Fibroblast of gingiva (primary cell): ENCODE data around the gene FAM219B.
"Not testable (repeated sequence)": the region's sequence is repeated elsewhere in the genome, so short reads cannot be mapped to it uniquely, and the experiment has no call there.

Source experiments
- DNase-seq: peaks from one replicate; pipeline ENCODE4 v3.0.0-alpha.2; 2011; ENCODE audit warnings: low read depth

Gene FAM219B, protein sequence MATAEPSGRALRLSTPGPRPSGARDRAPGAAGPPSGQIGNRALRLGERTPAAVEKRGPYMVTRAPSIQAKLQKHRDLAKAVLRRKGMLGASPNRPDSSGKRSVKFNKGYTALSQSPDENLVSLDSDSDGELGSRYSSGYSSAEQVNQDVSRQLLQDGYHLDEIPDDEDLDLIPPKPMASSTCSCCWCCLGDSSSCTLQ

DNA sequence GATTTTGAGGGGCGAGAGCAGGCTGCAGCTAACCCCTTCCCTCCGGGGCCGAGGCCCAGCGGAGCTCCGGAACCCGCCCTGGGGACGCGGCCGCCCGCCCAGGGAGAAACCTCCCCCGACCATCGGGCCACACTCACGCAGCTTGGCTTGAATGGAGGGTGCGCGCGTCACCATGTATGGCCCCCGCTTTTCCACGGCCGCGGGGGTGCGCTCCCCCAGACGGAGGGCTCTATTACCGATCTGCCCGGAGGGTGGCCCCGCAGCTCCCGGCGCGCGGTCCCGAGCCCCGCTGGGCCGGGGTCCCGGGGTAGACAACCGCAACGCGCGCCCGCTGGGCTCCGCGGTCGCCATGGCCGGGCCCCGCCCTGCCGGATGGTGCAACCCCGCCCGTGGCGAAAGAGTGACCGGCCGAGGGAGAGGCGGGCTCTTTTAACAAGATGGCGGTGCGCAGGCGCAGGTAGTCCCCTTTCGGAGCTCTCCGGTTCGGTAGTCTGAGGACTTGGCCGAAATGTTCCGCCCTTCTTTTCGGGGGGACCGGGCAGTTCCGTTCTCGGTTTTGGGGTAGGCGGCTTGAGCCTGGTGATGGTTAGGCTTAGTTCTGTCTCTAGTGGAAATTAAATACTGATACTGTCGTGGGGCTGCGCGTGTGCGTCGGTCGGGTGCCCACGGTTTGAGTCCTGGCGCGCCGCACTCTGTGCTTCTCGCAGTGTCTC is at the start of gene FAM219B:
Gene FAM219B (minus strand): TSS at position 402 of the 713 bp plus-strand sequence. CDS start 51 bp downstream, at position 351.
- DNase-seq = peak; percentile 83

DNA sequence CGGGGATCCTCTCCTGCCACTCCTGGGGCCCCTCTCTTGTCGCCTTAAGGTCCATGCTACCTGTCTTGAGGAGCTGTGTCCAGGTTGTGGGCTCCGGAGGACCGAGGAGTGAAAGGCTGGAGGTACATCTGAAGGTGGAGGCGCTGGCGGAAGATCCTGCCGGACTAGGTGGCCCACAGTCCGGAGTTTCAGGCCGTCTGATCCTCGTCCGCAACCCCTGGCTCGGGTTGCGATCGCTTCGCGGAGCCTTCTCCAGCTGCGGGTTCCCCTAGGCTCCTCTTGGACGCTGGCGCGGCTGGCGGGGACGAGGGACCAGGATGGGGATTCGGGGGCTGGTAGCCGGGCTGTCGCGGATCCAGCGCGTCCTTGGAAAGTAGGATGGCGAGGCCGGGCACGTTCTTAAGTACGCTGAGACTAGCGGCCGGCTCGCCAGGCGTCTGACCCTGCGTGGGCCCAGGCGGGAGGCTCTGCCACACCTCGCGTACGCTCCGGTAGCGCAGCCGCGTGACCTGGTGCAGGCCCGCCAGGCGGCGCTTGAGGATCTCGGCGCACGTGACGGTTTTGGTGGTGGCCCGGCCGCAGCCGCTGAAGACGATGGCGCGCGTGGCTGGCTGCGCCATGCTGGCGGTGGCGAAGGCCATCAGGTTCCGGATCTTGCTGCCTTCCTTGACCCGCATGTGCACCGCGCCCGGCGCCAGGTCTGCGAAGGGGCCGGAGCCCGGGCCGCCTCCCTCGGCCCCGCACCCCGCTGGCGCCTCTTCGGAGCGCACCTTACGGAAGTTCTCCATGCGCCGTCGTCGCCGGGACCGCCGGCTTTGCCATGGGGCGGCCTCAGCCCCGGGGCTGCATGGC is 49.4 kb upstream of the FAM219B start:
- peak; percentile 75 for DNase-seq

DNA sequence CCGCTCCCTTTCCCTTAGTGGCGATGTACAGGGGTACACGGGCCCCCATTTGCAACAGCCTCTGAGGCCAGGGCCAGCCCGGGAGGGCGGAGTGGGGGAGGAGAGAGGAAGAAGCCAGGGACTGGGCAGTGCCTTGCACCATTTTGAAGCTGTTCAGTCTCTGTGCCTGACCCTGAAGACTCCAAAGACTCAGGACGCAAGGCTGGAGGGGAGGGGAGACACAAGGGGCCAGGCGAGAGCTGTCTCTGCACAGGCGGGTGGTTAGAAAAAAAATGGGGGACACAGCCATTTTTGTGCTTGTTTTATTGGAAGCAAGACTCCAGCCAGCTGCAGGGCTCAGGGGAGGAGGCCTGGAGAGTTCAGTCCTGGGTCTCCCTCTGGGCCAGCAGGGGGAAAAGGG is 48.4 kb upstream of the FAM219B start:
- DNase-seq = no peak

DNA sequence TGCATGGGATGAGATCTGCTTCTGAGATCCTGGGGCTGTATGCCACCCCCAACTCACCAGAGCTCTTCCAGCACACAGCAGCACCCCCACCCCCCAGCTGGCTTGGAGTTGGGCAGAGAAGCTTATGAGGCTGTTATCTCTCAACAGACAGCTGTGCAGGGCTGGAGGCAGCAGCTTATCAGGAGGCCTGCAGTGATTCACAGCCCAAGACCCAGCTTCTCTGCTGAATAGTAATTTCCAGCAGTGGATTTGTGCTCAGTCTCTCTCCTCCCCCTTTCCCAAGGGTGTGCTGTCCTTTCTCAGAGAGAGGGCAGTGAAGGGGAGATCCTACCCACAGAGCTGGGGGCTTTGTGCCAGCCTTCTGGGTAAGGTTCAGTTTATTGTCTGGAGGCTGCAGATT is 47.9 kb upstream of the FAM219B start:
- no peak for DNase-seq

DNA sequence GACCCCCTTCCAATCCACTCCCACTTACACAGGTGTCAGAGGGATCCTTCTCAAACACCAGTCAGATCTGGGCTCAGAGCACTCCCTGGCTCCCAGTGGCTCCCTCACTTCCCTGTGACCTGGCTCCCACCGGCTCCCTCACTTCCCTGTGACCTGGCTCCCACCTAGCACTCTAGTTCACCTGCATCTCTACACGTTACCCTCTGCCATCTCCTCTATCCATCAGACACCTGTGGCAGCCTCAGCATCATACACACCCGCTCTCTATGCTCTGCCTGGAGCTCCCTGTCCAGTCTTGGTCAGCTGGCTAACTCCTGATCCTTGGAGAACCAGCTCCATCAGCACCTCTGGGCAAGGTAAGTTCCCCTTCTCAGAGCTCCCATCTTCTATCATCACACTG is 44.4 kb upstream of the FAM219B start:
- no peak for DNase-seq

DNA sequence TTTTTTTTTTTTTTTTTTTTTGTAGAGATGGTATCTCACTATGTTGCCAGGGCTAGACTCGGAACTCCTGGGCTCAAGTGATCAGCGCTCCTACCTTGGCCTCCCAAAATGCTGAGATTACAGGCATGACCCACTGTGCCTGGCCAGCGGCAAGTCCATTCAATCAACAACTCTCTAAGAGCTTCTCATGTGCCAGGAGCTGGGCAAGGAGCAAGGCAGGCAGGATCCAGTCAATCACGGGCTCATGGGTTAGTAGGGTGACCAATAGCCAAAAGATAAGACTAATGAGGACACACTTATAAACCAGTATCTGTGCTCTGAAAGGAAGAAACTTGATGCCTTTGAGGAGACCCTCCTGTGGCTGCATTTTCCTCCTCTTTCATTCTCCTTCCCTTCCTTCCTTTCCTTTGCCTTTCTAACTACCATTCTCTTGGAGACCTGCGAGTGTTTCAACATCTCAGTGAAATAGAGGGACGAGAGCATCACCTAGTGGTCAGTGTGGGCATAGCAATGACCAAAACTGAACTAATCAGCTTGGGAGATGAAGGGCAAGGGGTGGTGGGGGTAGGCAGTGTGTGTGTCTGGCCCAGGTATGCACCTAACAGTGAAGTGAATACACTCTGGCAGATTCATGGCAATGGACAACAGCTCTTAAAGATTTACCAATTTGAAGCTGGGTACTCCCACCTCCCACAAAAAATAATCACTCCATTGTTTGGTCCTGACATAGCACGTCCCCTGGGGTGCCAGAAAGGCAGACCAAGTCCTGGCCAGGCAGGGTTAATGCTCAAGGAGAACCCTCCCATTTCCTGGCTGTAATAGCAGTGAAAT is 43.6 kb upstream of the FAM219B start:
- peak; percentile 49 for DNase-seq

DNA sequence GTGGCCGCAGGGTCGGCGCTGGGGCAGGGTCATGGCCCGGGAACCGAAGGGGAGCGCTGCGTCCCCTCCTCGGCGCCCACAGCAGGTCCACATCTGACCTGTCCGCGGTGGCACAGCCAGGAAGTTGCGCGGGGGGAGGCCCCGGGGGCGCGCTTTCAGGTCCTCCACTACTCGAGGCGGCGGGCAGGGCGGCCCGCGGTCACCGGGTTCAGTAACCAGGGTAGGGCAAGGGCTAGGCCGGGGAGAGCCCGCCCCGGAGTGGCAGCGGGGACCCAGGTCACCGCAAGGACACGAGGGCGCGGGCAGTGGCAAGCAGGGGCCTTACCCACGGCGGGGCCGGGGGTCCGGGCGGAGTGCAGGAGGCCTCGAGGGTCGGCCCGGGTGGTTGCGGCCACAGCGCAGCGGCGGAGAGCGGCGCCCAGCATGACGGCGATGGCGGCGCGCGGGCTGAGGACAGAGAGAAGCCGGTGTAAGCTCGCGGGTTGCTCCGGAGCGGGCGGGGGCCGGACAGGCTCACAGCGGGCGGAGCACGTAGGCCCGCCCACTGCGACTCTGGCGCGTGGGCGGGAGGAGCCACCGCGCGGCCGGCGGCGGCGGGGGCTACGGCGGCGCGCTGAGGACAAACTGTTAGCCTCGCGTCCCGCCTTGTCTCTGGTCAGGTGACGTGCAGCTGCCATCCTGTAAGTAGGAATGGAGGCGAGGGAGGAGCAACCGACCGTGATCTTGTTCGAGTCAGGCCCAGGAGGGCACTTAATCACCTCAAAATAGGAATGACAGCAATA is 31.1 kb upstream of the FAM219B start, which contains the start of gene COX5A:
Gene COX5A (minus strand): TSS at position 484 of the 782 bp plus-strand sequence. CDS start 59 bp downstream, at position 425.
- DNase-seq = peak; percentile 96

DNA sequence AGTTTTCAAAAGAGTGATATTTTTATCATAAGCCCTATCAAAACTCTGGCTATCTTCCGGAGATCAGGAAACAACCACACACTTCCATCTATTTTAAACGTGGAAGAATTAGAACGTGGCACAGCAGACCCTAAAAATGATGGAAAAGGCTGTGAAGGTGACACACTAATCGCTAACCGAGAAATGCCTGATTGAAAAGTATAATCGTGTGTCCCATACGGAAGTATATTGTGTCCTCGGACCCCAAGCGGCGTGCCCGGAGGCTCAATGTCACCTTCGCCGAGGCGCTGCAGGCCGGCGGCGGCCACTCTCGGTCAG is 30.6 kb upstream of the FAM219B start:
- DNase-seq = no peak

DNA sequence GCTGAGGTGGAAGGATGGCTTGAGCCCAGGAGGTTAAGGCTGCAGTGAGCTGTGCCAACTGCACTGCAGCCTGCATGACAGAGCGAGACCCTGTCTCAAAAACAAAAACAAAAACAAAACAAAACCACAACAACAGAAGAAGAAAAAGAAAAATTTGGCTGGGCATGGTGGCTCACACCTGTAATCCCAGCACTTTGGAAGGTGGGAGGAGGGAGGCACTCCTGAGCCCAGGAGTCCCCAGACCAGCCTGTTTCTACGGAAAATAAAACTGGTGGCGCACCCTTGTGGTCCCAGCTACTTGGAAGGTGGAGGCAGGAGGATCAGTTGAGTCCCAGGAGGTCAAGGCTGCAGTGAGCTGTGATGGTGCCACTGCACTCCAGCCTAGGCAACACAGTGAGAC is 28.5 kb upstream of the FAM219B start:
- DNase-seq = not testable (repeated sequence)

DNA sequence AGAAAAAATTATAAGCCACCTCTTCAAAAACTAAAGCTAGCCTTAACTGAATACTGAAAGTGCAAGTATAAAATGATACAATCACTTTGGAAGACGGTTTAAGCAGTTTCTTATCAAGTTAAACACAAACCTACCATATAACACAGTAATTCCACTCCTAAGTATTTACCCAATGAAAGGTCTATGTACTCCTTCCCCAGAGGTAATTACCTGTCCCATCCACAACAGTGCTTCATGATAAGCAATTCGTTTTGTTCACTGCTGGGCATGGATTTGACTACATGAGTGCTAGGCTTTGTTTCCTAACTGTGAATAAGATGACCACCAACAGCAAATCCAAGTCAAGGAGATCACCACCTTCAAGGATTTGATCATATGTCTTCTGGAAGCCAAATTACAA is 26.9 kb upstream of the FAM219B start:
- DNase-seq = no peak

DNA sequence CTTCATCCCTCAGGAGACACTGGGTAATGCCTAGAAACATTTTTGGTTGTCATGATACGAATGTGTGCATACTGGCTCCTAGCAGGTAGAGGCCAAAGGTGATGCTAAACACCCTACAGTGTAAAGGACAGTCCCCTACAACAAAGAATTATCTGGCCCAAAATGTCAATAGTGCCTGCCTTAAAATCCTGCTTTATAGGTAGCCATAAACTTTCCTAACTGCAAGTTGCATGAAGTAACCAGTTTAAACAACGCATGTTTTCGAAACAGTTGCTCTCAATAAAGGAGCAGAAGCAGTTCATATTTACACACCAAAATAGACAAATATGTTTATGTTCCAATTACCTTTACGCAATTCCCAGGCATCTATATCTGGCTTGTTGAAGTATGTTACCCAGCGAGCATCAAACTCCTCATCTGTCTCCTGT is 22.1 kb upstream of the FAM219B start:
- no peak for DNase-seq

DNA sequence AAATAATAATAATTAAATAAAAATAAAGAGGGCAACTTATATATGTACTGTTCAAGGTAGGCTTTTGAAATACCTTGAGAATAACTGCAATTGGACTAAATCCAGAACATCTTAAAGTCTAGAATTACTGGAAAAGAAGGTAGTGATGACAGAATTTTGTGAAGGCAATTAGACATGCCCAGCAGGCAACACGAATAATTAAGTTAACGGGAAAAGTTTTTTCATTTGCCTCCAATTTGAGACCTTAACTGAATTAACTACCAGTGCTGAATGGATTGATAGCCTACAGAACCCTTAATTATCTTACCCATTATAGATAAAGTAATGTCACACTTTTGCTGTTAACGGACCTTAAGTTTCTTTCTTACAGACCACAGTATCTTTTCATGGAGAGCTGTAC is 17.9 kb upstream of the FAM219B start:
- DNase-seq = no peak

DNA sequence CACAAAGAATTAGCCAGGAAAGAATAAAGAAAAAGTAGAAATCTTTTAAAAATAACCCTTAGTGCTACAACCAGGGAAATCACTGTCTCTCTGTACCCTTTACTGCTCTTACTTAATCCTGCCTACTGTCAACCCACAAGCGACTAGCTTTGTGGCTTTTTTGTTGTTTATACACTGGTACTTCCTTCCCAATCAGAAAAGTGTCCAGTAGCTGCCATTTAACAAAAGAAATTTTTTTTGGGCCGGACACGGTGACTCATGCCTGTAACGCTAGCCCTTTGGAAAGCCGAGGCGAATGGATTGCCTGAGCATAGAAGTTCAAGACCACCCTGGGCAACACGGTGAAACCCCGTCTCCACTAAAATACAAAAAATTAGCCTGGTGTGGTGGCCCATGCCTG is 13.8 kb upstream of the FAM219B start:
- DNase-seq = no peak

DNA sequence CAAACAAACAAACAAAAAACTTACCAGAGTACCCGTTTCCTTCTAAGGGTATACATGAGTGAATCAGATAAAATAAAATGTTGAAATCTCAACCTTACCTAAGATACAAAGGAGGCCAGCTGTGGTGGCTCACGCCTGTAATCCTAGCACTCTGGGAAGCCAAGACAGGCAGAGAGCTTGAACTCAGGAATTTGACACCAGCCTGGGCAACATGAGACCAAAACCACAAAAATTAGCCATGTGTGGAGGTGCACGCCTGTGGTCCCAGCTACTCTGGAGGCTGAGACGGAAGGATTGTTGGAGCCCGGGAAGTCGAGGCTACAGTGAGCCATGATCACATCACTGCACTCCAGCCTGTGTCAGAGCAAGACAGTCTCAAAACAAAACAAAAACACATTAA is 11.0 kb upstream of the FAM219B start:
- DNase-seq = no peak

DNA sequence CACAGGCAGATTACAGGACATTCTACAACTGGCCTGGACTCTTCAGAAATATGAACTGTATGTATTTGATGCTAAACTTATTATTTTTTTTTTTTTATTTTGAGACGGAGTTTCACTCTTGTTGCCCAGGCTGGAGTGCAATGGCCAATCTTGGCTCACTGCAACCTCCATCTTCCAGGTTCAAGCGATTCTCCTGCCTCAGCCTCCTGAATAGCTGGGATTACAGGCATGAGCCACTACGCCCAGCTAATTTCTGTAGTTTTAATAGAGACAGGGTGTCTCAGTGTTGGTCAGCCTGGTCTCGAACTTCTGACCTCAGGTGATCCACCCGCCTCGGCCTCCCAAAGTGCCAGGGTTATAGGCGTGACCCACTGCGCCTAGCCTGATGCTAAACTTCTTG is 7.1 kb upstream of the FAM219B start:
- not testable (repeated sequence) for DNase-seq

DNA sequence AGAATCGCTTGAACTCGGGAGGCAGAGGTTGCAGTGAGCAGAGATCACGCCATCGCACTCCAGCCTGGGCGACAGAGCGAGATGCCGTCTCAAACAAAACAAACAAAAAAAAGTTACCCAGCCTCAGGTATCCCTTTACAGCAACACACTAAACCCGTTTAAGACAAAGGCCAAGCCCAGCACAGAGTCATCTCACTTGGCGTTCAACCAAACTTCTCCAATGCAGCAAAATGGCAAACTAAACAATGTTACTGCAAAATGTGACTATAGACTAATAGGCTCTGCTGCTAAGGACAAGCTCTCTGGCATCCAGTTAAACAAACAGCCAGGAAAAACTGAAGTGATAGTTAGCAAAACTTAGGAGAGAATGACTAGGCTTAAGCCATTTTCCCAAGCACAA is 6.4 kb upstream of the FAM219B start:
- DNase-seq = no peak

DNA sequence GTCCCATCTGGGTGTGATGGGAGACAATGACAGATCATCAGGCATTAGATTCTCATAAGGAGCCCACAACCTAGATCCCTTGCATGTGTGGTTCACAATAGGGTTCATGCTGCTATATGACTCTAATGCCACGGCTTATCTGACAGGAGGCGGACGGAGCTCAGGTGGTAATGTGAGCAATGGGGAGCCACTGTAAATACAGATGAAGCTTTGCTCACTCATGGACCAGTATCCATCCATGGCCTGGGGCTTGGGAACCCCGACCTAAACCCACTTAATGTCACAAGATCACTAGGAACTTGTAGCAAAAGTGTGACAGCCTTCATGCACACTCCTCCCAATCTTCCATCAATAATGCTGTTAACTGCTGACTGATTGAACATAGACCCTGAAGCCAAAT is 2.0 kb upstream of the FAM219B start:
- DNase-seq = no peak

DNA sequence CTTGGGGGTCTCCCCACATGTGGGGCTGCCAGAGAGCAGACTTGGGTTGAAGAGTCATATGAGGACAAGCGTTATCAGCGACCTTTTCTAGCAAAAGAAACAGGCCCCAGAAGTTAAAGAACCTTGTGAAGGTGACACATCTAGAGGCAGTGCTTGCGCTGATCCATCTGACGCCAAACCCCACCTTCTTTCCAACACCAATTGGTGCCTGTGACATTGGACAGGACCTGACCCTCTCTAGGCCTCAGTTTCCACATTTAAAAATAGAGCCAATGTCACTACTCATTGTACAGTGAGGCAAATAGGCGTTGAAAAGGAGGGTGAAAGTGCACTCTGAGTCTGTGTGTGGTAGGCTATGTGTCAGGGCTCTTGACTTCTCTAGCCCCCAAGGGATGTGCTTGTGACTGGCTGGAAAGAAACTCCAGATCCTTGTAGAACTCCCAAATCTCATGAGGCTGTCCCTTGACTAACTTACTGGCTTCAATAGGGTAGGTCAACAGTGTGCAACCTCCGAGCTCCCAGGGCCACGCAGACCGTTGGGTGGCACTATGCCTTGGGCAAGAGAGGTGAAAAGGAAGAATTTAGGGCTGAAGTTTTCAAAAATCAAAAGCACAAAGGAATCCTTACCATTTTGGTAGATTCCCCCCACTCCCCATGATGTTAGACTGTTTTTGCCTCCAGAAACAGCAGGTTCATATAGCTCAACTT is 666 bp upstream of the FAM219B start:
- DNase-seq = no peak

DNA sequence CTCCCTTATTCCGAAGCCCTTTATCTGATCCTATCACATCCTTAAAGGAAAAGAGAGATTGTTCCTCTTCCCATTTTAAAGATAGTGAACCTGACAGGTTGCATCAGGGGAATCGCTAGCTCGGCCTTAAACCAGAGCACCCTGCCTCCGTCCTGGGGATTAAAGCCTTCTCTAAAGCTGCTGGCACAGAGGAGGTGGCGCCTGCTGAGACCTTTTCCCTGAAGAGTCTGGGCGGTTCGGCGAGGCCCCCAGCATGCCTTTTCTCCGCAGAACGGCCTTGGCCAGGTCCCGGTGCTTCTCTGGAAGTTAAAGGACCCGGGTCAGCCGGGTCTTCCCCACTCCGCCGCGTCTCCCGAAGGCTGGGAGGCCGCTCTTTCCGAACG is 593 bp downstream of the FAM219B start:
- peak; percentile 25 for DNase-seq

DNA sequence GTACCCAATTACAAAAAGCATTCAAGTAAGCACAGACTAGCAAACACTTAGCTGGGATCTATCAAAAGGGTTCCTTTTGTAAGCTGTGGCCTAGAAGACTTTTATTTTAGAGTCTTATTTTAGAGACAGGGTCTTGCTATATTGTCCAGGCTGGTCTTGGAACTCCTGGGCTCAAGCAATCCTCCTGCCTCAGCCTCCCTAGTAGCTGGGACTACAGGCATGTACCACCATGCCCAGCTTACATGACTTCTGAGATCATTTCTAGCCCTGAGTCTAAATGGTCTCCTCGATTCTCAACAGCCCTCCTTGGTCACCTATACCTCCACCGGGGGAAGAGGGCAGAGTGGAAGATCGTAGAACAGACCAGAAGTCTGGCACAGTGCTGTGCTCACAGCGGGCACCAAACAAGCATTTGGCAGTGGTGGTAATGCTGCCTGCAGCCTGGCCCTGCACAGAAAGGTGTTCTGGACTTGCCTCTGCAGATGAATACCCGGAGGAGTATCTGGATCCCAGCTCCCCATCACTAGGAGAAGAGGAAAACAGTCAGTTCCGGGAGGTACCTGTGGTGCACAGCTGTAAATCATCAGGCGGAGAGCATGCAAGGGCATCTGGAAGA is 2.4 kb downstream of the FAM219B start:
- DNase-seq = no peak
